Thyroid gland (tissue), 4 donors: ENCODE results near the gene NOX5. TPM values are rescaled to one million over a fixed set of nuclear protein-coding genes. Genes with fewer than 3 reads are reported as not detected.

Source experiments
- DNase-seq, 2 donors: peaks; one replicate each; pipeline ENCODE4 v3.0.0-alpha.2; 2019
- H3K27ac ChIP-seq, 3 donors: fragments of 200-600 bp; sonication (generic); 1 replicate in 2 of 3; 2 replicates in 1 of 3; pipeline ENCODE4 v1.5.1; 2016 to 2019; ENCODE audit warnings: mild to moderate bottlenecking in 1 of 3, moderate library complexity in 1 of 3
- H3K27me3 ChIP-seq: fragments of 200-600 bp; sonication (generic); one replicate; pipeline ENCODE4 v1.5.1; 2019
- H3K36me3 ChIP-seq, 2 donors: fragments of 200-600 bp; sonication (generic); one replicate each; pipeline ENCODE4 v1.5.1; 2016 to 2019
- H3K4me1 ChIP-seq, 2 donors: fragments of 200-600 bp; sonication (generic); one replicate each; pipeline ENCODE4 v1.5.1; 2017 to 2019
- H3K4me3 ChIP-seq, 3 donors: fragments of 200-600 bp; sonication (generic); replicated peaks in 1 of 3; 1 replicate in 2 of 3; 2 replicates in 1 of 3; pipeline ENCODE4 v1.5.1; 2016; ENCODE audit warnings: mild to moderate bottlenecking in 1 of 3
- H3K9me3 ChIP-seq: fragments of 200-600 bp; sonication (generic); one replicate; pipeline ENCODE4 v1.5.1; 2017
- CTCF ChIP-seq, 6 experiments: fragments of 200-600 bp in 3 of 6; fragments of 450-650 bp in 3 of 6; sonication (generic) in 3 of 6; IDR thresholded peaks; one replicate each; pipeline ENCODE4 v1.5.1; 2016 to 2019; ENCODE audit warnings: antibody characterized with exemption in 6 of 6, mild to moderate bottlenecking in 2 of 6, inconsistent platforms in 1 of 6, moderate library complexity in 1 of 6
- POLR2A ChIP-seq, 2 donors: fragments of 450-650 bp; IDR thresholded peaks; one replicate each; pipeline ENCODE4 v1.6.1; 2017; ENCODE audit warnings: antibody characterized with exemption in 2 of 2, mild to moderate bottlenecking in 2 of 2, moderate library complexity in 1 of 2
- WGBS, 2 donors: methylation state at CpG; one replicate each; pipeline ENCODE4 v1.1.5; 2017; 5-methylcytosine and 5-hydroxymethylcytosine counted together
- intact Hi-C: fragments of 100-400 bp; cut with DNase I; formaldehyde crosslinking; loops from one replicate; pipeline ENCODE4 v1.15.1; 2023
- total RNA-seq, 4 donors: library from RNA; depleted of rRNA; stranded (reverse); fragments of >200 nt; gene quantifications; one replicate each; pipeline ENCODE4 v1.2.3, GENCODE V29; 2016

Gene NOX5
- total RNA-seq, 4 donors from 2014 or later, result 0.22 to 0.88 (median 0.50) TPM

- Histone ChIP-seq H3K4me3 (no peak overlapping the region), H3K36me3 (no peaks in the 10 kb centered on the region), H3K27ac (no peak overlapping the region), H3K4me1 (no peaks in the 10 kb centered on the region), H3K9me3 (no peaks in the 10 kb centered on the region), H3K27me3 (no peaks in the 10 kb centered on the region)
- no peak for TF ChIP-seq POLR2A (IDR thresholded peaks at IDR 0.05)
- no peak for TF ChIP-seq CTCF (IDR thresholded peaks at IDR 0.05)
- no peak for DNase-seq
- WGBS, 2 donors, result 71 to 81% methylated on average over 5 of the region's 5 CpGs
- intact Hi-C loops, result no loop called here
Measured at GRCh38 chr15:68990992-68991500, 23.4 kb upstream of the NOX5 start.

GRCh38 chr15:68991723-68992122, 22.8 kb upstream of the NOX5 start:
- H3K4me1 ChIP-seq, result no peaks in the 10 kb centered on the region
- no peak for DNase-seq
- intact Hi-C loops, result no loop called here
- 70 to 75% methylated on average over 4 of the region's 4 CpGs for WGBS, 2 donors
- H3K27me3 ChIP-seq, result no peaks in the 10 kb centered on the region
- no peak overlapping the region for H3K4me3 ChIP-seq
- no peak overlapping the region for H3K27ac ChIP-seq
- no peaks in the 10 kb centered on the region for H3K36me3 ChIP-seq
- no peaks in the 10 kb centered on the region for H3K9me3 ChIP-seq
- TF ChIP-seq CTCF (IDR thresholded peaks at IDR 0.05) (no peak), POLR2A (IDR thresholded peaks at IDR 0.05) (no peak)

- H3K27ac ChIP-seq, result no peak overlapping the region
- H3K9me3 ChIP-seq, result no peaks in the 10 kb centered on the region
- WGBS, 2 donors, result 91 to 96% methylated on average over 6 of the region's 6 CpGs
- no peaks in the 10 kb centered on the region for H3K4me1 ChIP-seq
- no peak overlapping the region for H3K4me3 ChIP-seq
- TF ChIP-seq POLR2A (IDR thresholded peaks at IDR 0.05), result no peak
- no peak for TF ChIP-seq CTCF (IDR thresholded peaks at IDR 0.05)
- H3K36me3 ChIP-seq, result no peaks in the 10 kb centered on the region
- DNase-seq, result no peak
- no peaks in the 10 kb centered on the region for H3K27me3 ChIP-seq
- intact Hi-C loops, result no loop called here
Measured at GRCh38 chr15:68992696-68993095, 21.8 kb upstream of the NOX5 start.

- TF ChIP-seq CTCF (IDR thresholded peaks at IDR 0.05) (no peak), POLR2A (IDR thresholded peaks at IDR 0.05) (no peak)
- no peaks in the 10 kb centered on the region for H3K36me3 ChIP-seq
- no peak for DNase-seq
- H3K27me3 ChIP-seq, result no peaks in the 10 kb centered on the region
- H3K9me3 ChIP-seq, result no peaks in the 10 kb centered on the region
- no peak overlapping the region for H3K27ac ChIP-seq
- no peaks in the 10 kb centered on the region for H3K4me1 ChIP-seq
- no peak overlapping the region for H3K4me3 ChIP-seq
- 97 to 98% methylated on average over 6 of the region's 6 CpGs for WGBS, 2 donors
- intact Hi-C loops, result no loop called here
Measured at GRCh38 chr15:68993276-68993675, 21.2 kb upstream of the NOX5 start.

- H3K4me3 ChIP-seq, result no peak overlapping the region
- no peaks in the 10 kb centered on the region for H3K27me3 ChIP-seq
- 72 to 84% methylated on average over 2 of the region's 2 CpGs for WGBS, 2 donors
- no peak for TF ChIP-seq CTCF (IDR thresholded peaks at IDR 0.05)
- no peak for TF ChIP-seq POLR2A (IDR thresholded peaks at IDR 0.05)
- no peaks in the 10 kb centered on the region for H3K4me1 ChIP-seq
- H3K27ac ChIP-seq, result no peak overlapping the region
- DNase-seq, result no peak
- intact Hi-C loops, result no loop called here
- H3K9me3 ChIP-seq, result no peaks in the 10 kb centered on the region
- H3K36me3 ChIP-seq, result no peaks in the 10 kb centered on the region
Measured at GRCh38 chr15:68994149-68994548, 20.3 kb upstream of the NOX5 start.
